Neural crest cell (in vitro differentiated cells): ENCODE measurements around the gene TMEM129. TPM values are rescaled to one million over a fixed set of nuclear protein-coding genes. Genes with fewer than 3 reads are reported as not detected.

Source experiments
- DNase-seq: peaks from one replicate; pipeline ENCODE4 v3.0.0; 2021; ENCODE audit warnings: low read depth, mixed read lengths, low spot score
- H3K27ac Mint-ChIP-seq: one replicate; pipeline ENCODE4 v1.8.0; 2021; ENCODE audit warnings: mild to moderate bottlenecking, mixed read lengths; ENCODE audit not compliant: unreplicated experiment
- H3K27me3 Mint-ChIP-seq: 2 replicates; pipeline ENCODE4 v1.8.0; 2021; ENCODE audit warnings: low read depth, mild to moderate bottlenecking, mixed read lengths
- H3K36me3 Mint-ChIP-seq: 2 replicates; pipeline ENCODE4 v1.8.0; 2021; ENCODE audit warnings: low read depth, mild to moderate bottlenecking, mixed read lengths
- H3K4me1 Mint-ChIP-seq: 2 replicates; pipeline ENCODE4 v1.8.0; 2021; ENCODE audit warnings: mixed read lengths
- H3K4me3 Mint-ChIP-seq: one replicate; pipeline ENCODE4 v1.8.0; 2021; ENCODE audit warnings: mild to moderate bottlenecking, mixed read lengths
- H3K9me3 Mint-ChIP-seq: 2 replicates; pipeline ENCODE4 v1.8.0; 2021; ENCODE audit warnings: mixed read lengths
- total RNA-seq: library from RNA; stranded (reverse); gene quantifications from 2 replicates; pipeline ENCODE4 v1.2.1, GENCODE V29; 2021
- TF ChIP-seq, protein P1 (sequence below): fragments of 200-600 bp; sonication (generic); conservative IDR thresholded peaks from 2 replicates; pipeline ENCODE4 v1.5.0; 2021; ENCODE audit warnings: antibody characterized with exemption, mild to moderate bottlenecking

The TMEM129 gene
- total RNA-seq, 1 donor from 2014 or later: 37.4 TPM

DNA sequence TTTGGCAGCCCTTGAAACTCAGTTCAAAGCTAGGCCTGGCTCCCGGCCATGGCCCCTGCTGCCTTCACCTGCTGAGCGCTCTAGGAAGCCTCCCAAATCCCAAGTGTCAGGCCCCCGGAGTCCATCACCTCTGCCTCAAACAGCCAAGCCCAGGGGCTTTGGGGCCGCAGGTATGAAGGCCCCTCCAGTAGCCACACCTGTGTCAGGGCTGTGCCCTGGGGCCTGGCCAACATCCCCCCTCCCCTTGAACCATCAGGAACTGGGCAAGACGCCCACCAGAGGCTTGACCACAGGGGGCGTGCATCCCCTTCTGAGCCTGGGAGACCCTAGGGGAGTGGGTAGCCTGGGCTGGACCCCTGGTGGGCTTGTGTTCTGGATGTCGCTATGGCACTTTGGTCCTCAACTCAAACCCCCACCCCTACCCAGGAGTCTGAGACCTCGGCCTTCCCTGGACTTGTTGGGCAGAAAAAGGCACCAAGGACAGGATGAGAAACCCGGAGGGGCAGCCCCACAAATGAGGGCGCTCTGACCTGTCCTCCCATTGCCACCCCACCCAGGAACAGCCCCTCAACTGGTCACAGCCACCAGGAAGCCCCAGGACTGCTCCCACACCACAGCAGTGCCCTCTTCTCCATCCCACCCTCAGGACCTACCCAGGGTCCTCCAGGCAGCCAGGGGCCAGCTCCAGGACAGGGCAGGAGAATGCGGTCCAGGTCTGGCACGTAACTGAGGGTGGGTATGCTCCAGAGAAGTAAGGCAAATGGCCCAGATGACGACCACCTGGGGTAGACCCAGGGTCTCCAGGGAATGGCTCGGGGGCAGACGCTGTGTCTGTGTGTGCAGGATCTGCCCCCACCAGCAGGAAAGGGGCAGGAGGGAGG, 4.8 kb downstream of the TMEM129 start:
- Mint-ChIP-seq H3K36me3 (no peaks in the 10 kb centered on the region), H3K27ac (no peak overlapping the region), H3K27me3 (no peaks in the 10 kb centered on the region), H3K9me3 (no peaks in the 10 kb centered on the region), H3K4me1 (peaks cover 33% of the 10 kb centered on the region), H3K4me3 (peak overlapping the region; percentile 91)
- no peak for DNase-seq
- TF ChIP-seq, protein P1, sequence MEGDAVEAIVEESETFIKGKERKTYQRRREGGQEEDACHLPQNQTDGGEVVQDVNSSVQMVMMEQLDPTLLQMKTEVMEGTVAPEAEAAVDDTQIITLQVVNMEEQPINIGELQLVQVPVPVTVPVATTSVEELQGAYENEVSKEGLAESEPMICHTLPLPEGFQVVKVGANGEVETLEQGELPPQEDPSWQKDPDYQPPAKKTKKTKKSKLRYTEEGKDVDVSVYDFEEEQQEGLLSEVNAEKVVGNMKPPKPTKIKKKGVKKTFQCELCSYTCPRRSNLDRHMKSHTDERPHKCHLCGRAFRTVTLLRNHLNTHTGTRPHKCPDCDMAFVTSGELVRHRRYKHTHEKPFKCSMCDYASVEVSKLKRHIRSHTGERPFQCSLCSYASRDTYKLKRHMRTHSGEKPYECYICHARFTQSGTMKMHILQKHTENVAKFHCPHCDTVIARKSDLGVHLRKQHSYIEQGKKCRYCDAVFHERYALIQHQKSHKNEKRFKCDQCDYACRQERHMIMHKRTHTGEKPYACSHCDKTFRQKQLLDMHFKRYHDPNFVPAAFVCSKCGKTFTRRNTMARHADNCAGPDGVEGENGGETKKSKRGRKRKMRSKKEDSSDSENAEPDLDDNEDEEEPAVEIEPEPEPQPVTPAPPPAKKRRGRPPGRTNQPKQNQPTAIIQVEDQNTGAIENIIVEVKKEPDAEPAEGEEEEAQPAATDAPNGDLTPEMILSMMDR: no peak

DNA sequence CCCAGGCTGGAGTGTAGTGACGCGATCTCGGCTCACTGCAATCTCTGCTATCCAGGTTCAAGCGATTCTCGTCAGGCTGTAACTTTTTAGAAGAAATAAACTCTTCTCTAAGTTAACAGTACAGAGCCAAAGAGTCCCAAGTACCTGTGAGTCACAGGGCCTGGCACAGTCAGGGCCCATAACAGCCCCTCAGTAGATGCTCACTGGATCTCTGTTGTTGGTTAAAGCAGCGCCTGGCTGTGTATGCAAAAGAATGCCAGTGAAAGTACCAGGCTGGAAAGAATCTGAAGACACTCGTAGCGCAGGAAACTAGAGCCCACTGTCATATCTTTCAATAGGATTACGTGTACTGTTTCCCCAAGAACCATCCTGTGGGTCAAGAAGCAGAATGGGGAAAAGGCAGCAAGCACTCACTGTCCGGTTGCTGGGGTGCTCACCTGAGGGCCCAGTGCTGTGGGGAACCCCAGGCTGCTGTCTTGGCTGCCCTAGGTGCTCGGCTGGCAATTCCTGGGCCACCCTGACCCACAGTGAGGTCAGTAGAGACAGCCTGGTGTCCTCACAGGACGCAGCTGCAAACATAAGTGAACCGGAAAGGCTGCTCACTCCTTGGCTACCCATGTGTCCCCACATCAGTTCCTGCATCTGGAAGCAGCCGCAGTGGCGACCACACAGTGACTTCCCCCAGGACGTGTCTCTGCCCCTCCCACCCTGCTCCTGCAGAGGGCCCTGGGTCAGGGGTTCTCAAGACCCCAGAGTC, 5.9 kb downstream of the TMEM129 start:
- Mint-ChIP-seq H3K4me1 (peaks cover 42% of the 10 kb centered on the region), H3K36me3 (peaks cover 3% of the 10 kb centered on the region), H3K4me3 (peak overlapping the region; percentile 91), H3K27me3 (no peaks in the 10 kb centered on the region), H3K27ac (no peak overlapping the region), H3K9me3 (no peaks in the 10 kb centered on the region)
- TF ChIP-seq, protein P1: no peak
- DNase-seq: no peak

DNA sequence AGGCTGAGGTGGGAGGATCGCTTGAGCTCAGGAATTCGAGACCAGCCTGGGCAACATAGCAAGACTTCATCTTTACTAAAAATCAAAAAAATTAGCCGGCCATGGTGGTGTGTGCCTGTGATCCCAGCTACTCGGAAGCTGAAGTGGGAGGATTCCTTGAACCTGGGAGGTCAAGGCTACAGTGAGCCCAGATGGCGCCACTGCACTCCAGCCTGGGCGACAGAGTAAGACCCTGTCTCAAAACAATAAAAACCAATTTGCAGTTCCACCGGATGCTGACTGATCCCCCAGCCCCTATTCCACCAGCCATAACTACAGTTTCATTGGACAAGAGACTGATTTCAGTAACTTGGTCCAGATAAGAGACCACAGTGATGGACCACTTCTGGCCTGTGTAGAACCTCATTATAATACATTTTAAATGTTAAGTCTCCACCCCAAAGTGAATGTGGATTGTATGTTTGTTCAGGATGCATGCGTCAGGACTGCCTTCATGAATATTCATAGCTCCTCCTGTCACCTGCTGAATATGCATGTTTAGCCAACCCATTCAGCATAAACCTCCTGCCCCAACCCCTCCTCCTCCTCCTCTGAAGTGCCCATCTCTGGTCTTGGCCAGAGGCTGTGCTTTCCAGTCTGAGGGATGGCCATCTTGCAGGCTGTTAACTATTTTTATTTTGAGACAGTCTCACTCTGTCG, 6.7 kb downstream of the TMEM129 start:
- TF ChIP-seq, protein P1: no peak
- Mint-ChIP-seq H3K27ac (no peak overlapping the region), H3K27me3 (no peaks in the 10 kb centered on the region), H3K9me3 (no peaks in the 10 kb centered on the region), H3K36me3 (peaks cover 7% of the 10 kb centered on the region), H3K4me1 (peaks cover 42% of the 10 kb centered on the region), H3K4me3 (peak overlapping the region; percentile 91)
- no peak for DNase-seq

DNA sequence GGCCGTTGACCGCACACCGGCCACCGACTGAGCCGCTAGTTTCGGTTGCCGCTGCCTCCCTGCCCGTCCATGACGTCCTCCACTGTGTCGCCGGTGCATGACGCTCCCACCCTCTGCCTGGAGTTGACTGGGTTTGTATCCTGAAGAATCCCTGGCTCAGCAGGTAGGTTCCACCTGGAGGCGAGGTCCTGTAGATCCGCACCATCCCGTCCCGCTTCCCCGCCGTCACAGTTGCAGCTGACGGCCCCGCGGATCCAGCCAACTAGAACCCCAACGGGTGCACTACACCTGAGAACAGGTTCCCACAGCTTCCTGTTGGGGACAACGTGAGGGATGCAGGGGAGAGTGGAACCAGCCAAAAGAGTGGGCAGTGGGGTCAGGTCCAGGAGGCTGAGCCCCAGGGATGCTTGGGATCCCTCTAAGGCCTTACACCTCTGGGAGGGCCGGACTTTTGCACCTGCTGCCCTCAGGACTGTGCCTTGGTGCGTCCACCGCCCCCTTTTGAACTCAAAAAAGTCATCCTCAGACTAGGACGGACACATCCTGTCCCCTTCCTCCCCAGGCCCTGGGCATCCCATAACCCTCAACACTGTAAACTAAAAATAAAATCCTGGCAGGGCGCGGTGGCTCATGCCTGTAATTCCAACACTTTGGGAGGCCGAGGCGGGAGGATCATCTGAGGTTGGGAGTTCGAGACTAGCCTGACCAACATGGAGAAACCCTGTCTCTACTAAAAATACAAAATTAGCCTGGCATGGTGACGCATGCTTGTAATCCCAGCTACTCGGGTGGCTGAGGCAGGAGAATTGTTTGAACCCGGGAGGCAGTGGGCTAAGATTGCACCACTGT, 7.9 kb downstream of the TMEM129 start:
- Mint-ChIP-seq H3K4me3 (peak overlapping the region; percentile 91), H3K36me3 (peaks cover 12% of the 10 kb centered on the region), H3K27ac (peak overlapping the region; percentile 96), H3K4me1 (peaks cover 44% of the 10 kb centered on the region), H3K27me3 (no peaks in the 10 kb centered on the region), H3K9me3 (no peaks in the 10 kb centered on the region)
- TF ChIP-seq, protein P1: no peak
- no peak for DNase-seq
